NCI-H748 (cell line): ENCODE measurements around the gene EME1.
"Not testable (repeated sequence)": the region's sequence is repeated elsewhere in the genome, so short reads cannot be mapped to it uniquely, and the experiment has no call there.

Experiments used
- DNase-seq: peaks from one replicate; lab custom pipeline; 2025; ENCODE audit not compliant: unreplicated experiment; lab: John Stamatoyannopoulos, UW

Gene EME1

DNA sequence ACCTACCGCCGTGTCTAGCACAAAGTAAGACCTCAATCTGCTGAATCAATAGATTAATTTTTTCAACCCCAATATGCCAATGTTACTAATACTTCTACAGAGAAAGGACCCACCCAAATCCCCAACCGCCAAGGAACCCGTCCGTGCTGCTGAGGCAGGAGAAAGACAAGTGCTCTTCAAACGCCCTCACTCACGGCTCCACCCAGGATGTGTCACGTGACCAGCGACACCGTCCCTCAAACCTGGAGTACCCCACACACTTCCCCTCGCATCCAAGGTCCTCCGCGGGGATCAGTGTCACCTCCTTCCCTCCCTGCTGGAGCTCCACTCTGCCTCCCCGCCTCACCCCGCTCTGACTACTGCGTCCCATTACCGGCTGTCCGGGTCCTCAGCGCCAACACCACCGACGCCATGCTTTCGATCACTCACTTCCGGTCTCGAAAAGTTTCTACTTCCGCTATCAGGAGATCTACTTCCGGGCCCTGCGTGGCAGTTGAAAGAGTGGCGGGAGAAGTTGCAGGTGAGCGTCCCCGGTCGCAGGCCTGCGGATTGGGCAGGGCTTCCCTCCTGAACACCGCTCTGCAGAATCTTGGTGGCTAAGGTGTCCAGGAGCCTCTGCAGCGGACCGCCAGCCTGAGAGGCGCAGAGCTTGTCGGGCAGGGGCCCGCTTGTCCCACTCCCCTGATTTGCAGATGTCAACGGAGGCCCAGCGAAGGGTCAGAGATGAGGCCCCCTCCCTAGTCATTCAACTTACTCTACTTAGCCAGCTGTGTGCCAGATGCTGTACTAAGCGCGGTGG, at the start of gene EME1, which contains the start of gene MRPL27:
Gene EME1, plus strand, starts transcription at position 472 of the 799 bp plus-strand sequence. CDS start 1,980 bp downstream, outside the sequence.
Gene MRPL27, minus strand, starts transcription at position 427 of the 799 bp plus-strand sequence. Its CDS starts 14 bp downstream, at position 413.
- DNase-seq = peak; percentile 91

DNA sequence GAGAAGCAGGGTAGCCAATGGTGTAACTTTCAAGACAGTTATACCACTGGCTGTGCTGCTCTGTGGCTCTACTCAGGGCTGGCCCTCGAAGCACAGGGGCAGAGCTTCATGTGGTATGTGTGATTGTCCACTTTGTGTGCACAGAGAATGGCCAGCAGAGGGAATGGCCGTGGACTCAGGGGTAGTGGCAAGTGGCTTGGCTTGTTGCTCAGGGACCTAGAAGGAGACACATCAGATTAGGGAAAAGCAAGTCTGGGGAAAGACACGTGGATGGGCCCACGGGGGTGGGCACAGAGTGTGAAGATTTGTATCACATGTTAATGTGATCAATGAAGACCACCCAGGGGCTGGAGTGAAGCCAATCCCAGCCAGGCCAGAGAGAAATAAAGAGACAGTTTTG, 47.1 kb upstream of the EME1 start:
- DNase-seq = no peak

GRCh38 chr17:50326831-50327364, 46.1 kb upstream of the EME1 start:
- no peak for DNase-seq

- DNase-seq = no peak
Measured at GRCh38 chr17:50328363-50329325, 44.4 kb upstream of the EME1 start.

DNA sequence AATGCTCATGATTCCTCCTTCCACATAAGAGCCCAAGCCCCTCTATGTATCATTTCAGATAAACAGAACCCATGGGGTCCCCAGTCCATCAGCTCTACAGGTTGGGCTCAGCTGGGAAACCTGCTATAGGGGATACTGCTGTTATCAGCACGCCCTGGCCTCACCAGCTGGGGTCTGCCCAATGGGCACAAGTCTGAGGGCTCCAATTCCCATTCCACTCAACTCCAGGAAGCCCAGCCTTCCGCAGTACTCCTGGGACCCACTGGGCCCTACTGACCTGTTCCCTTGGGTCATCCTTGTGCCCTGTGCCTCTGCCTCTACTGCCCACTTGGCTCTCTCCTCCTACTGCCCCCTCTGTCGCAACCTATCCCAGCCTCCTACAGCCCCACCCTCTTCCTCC, 43.3 kb upstream of the EME1 start:
- no peak for DNase-seq

- DNase-seq = no peak
Measured at GRCh38 chr17:50330151-50330775, 42.8 kb upstream of the EME1 start.

GRCh38 chr17:50331085-50331791, 41.8 kb upstream of the EME1 start:
- DNase-seq = no peak

- DNase-seq = no peak
Measured at GRCh38 chr17:50332196-50332595, 40.8 kb upstream of the EME1 start.

- not testable (repeated sequence) for DNase-seq
Measured at GRCh38 chr17:50333291-50334057, 39.6 kb upstream of the EME1 start.

DNA sequence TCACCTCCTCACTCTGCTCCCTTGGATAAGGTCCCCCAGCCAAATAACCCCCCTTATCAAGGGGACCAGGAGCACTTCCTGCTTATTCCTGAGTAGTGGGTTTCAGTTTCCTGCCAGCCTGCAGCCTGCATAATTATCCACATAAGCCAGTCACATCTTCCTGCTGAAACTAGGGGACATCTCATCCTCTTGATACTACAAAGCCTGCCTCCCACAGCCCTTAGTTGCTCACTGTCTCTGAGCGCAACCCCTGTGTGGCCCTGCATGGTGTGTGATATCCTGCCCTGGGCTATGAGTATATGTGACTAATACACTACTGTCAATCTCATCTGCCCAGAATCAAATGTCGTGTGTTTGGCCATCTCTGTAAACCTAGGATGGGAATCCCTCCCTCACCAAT, 35.1 kb upstream of the EME1 start:
- DNase-seq = no peak

DNA sequence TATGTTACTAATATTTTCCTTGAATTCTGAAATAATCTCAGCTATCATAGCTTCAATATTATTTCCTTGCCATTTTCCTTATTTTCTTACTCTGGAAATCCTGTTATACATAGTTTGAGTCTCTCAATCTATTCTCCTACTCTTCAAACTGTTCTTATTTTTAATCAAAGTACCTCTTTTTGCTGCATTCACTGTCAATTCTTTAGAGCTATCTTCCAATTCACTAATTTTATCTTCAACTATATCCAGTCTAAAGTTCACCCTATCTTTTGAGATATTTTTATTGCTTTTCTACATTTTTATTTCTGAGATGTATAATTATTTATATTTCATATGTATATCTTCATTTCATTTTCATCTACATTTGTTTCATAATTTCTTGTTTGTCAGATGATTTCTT, 34.4 kb upstream of the EME1 start:
- no peak for DNase-seq

DNA sequence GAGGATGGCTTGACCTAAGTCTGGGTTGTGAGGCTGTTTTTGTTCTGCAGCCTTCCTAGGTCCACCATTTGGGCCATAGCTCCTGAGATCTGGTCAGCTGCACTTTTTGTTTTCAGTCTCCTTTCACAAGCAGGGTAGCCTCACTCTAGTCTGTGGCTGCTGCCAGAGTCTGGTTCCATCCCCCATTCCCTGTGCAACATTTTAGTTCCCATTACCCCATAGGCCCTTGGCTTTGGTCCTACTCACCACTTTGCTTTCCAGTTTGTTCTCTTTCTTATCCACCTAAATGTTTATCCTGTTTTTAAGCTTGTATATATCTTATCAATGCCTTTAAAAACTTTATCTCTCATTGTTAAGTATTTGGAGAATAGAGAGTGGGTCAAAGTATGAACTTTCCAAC, 33.6 kb upstream of the EME1 start:
- no peak for DNase-seq

DNA sequence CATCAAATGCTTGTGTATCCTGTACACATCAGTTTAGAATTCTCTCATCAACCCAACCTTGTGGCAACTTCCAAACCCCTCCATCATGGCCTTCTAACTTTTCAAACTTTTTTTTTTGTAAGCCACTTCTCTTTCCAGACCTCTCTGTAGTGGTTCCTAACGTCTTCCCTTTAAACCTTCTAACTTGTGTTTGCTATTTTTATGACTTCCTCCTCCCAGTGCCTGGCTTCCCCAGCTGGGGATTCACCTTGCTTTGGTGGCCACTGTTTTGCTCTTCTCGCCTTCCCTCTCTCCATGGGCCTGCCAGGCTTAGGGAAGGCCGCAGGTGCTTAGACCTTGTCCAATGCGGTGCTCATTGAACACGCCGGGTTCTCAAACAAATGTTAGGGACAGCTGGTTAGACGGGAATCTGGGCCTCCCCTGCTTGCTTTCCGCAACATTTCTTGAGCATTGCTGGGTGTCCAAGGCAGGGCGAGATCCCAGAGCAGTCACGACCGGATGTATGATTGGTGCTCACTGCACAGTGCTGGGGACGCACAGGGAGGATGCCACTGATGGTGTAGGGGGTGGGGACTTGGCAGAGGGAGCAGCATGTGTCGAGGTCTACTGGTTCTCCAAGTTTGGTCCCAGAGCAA, 28.2 kb upstream of the EME1 start:
- no peak for DNase-seq

GRCh38 chr17:50345432-50346312, 27.4 kb upstream of the EME1 start, which contains the start of gene XYLT2:
XYLT2 (plus strand) TSS chr17:50346126; CDS start chr17:50346141, 15 bp downstream.
- peak; percentile 92 for DNase-seq

DNA sequence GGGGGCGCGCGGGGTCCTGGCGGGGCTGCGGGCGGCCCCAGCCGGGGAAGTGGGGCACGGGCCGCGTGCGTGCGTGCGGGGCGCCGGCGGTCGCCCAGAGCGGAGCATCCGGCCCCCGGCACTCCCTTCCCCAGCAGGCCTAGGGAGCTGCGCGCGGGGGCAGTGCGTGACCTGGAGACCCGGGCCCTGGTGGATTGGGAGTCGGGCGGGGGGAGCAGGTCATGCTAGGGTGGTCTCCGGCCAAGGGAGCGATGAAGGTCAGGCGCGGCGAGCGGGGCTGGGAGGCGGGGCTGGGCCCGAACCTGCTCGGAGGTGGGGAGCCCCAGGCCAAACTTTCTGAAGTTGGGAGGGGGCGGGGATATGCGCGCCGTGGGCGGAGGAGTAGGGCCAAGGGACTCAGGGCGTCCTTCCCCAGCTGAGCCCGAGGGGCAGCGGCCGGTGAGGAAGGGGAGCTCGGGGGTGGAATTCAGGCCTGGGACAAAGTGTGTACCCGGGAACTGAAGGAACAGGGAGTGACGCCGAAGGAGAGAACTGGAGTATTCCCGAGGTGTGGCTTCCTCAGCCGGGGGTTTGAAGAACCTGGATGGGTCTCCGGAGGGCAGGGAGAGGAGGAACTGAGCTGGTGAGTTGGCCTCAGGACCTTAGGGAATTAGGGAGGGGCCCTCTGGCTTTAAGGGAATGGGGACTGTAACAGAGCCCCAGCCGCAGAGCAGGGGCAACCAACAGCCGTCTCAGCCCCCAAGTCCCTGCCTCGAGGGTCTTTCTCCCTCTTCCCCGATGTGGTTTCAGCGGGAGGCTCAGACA, 26.5 kb upstream of the EME1 start:
- DNase-seq = peak; percentile 33

GRCh38 chr17:50347117-50347893, 25.7 kb upstream of the EME1 start:
- DNase-seq = no peak
